Stomach (tissue), 9 donors: Measurements from ENCODE around the gene CD80. TPM values are rescaled to one million over a fixed set of nuclear protein-coding genes. Genes with fewer than 3 reads are reported as not detected.
"Not testable (repeated sequence)": the region's sequence is repeated elsewhere in the genome, so short reads cannot be mapped to it uniquely, and the experiment has no call there.

ENCODE experiments used
- DNase-seq, 2 donors: peaks; one replicate each; pipeline versions ENCODE4 v3.0.0 to v3.0.0-alpha.2; 2013 to 2019
- H3K27ac ChIP-seq, 5 donors: fragments of 200-600 bp in 4 of 5; sonication (generic) in 4 of 5; one replicate each; pipeline ENCODE4 v1.5.1; 2013 to 2019; ENCODE audit warnings: mild to moderate bottlenecking in 1 of 5, moderate library complexity in 1 of 5
- H3K27me3 ChIP-seq, 3 donors: fragments of 200-600 bp; sonication (generic); one replicate each; pipeline ENCODE4 v1.5.1; 2017 to 2019; ENCODE audit warnings: mixed run types in 1 of 3
- H3K36me3 ChIP-seq, 4 donors: fragments of 200-600 bp; sonication (generic); 1 replicate in 3 of 4; 2 replicates in 1 of 4; pipeline ENCODE4 v1.5.1; 2016 to 2019
- H3K4me1 ChIP-seq, 4 donors: fragments of 200-600 bp; sonication (generic); one replicate each; pipeline ENCODE4 v1.5.1; 2016 to 2019
- H3K4me3 ChIP-seq, 4 donors: fragments of 200-600 bp; sonication (generic) in 3 of 4; one replicate each; pipeline ENCODE4 v1.5.1; 2016 to 2019; ENCODE audit warnings: mild to moderate bottlenecking in 1 of 4
- H3K9me3 ChIP-seq, 4 donors: fragments of 200-600 bp; sonication (generic); one replicate each; pipeline ENCODE4 v1.5.1; 2016 to 2019
- EP300 ChIP-seq: sonication (generic); formaldehyde crosslinking; IDR thresholded peaks from one replicate; pipeline ENCODE4 v1.6.1; 2017; ENCODE audit warnings: antibody characterized with exemption
- POLR2A ChIP-seq, 4 donors: fragments of 450-650 bp; IDR thresholded peaks; one replicate each; pipeline ENCODE4 v1.6.1; 2016; ENCODE audit warnings: antibody characterized with exemption in 4 of 4, control low read depth in 2 of 4, mild to moderate bottlenecking in 1 of 4, moderate library complexity in 1 of 4
- POLR2AphosphoS5 ChIP-seq, 3 donors: sonication (generic); formaldehyde crosslinking; IDR thresholded peaks; one replicate each; pipeline ENCODE4 v1.6.1; 2016; ENCODE audit warnings: antibody characterized with exemption in 3 of 3
- WGBS, 5 donors: extraction: QIAGEN DNeasy Blood & Tissue Kit in 3 of 5; methylation state at CpG; one replicate each; pipeline versions ENCODE4 v1.1.5 to v1.1.7; 2013 to 2018; 5-methylcytosine and 5-hydroxymethylcytosine counted together
- intact Hi-C: fragments of 100-400 bp; cut with DNase I; formaldehyde crosslinking; loops from one replicate; pipeline ENCODE4 v1.15.1; 2023; ENCODE audit warnings: low total_unique reads
- polyA plus RNA-seq, 3 donors: library from polyadenylated mRNA; stranded (reverse); fragments of 200-250 nt; gene quantifications; one replicate each; pipeline ENCODE4 v1.2.3, GENCODE V29; 2013
- total RNA-seq, 5 donors: library from RNA; depleted of rRNA; stranded (reverse); fragments of >200 nt; gene quantifications; one replicate each; pipeline versions ENCODE4 v1.1.0 to v1.2.3, GENCODE V29; 2014 to 2016
- TF ChIP-seq, protein P1 (sequence below), 7 experiments: fragments of 450-650 bp in 4 of 7; fragments of 200-600 bp in 3 of 7; sonication (generic) in 3 of 7; IDR thresholded peaks; one replicate each; pipeline ENCODE4 v1.5.1; 2016 to 2019; ENCODE audit warnings: antibody characterized with exemption in 7 of 7, control low read depth in 2 of 7, mild to moderate bottlenecking in 1 of 7
- donor health status: healthy with polysubstance abuse.
- donor health status: Bipolar disorder and iron deficiency.
- donor health status: healthy.

CD80 gene
- total and polyA plus RNA-seq, 8 donors, result 0.14 to 9.9 (median 0.40) TPM; not detected in 2

DNA sequence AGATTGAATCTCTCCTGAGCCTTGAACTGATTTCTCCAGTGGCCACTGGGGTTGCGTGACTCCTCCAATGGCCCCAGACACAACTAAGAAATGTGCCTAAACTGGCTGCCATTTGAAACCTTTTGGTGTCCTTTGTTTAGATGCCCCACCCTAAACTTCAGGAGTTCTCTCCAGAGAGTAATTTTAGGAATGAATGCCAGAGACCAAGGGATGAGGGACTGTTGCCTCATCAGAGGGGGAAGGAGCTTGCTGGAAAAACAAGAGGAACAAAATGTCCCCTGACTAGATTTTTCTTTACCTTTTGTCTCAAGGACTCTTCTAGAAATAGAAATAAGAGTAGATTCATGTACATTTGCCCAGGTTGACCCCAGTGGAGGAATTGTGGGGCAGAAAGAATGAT is 11.8 kb upstream of the CD80 start:
- DNase-seq, result no peak
- H3K27me3 ChIP-seq, result no peaks in the 10 kb centered on the region
- WGBS, 5 donors, result 93 to 100% (median 97%) methylated on average over 1 of the region's 1 CpG
- H3K9me3 ChIP-seq, result no peaks in the 10 kb centered on the region
- H3K4me3 ChIP-seq, result no peak overlapping the region
- no peaks in the 10 kb centered on the region for H3K36me3 ChIP-seq
- intact Hi-C loops, result no loop called here
- TF ChIP-seq, protein P1, sequence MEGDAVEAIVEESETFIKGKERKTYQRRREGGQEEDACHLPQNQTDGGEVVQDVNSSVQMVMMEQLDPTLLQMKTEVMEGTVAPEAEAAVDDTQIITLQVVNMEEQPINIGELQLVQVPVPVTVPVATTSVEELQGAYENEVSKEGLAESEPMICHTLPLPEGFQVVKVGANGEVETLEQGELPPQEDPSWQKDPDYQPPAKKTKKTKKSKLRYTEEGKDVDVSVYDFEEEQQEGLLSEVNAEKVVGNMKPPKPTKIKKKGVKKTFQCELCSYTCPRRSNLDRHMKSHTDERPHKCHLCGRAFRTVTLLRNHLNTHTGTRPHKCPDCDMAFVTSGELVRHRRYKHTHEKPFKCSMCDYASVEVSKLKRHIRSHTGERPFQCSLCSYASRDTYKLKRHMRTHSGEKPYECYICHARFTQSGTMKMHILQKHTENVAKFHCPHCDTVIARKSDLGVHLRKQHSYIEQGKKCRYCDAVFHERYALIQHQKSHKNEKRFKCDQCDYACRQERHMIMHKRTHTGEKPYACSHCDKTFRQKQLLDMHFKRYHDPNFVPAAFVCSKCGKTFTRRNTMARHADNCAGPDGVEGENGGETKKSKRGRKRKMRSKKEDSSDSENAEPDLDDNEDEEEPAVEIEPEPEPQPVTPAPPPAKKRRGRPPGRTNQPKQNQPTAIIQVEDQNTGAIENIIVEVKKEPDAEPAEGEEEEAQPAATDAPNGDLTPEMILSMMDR (IDR thresholded peaks at IDR 0.05), result no peak
- TF ChIP-seq POLR2AphosphoS5 (IDR thresholded peaks at IDR 0.05) (no peak), POLR2A (IDR thresholded peaks at IDR 0.05) (no peak), EP300 (no peak)
- peak overlapping the region in 2 of 5 donors; percentile 20 to 64 for H3K27ac ChIP-seq
- no peaks in the 10 kb centered on the region for H3K4me1 ChIP-seq

DNA sequence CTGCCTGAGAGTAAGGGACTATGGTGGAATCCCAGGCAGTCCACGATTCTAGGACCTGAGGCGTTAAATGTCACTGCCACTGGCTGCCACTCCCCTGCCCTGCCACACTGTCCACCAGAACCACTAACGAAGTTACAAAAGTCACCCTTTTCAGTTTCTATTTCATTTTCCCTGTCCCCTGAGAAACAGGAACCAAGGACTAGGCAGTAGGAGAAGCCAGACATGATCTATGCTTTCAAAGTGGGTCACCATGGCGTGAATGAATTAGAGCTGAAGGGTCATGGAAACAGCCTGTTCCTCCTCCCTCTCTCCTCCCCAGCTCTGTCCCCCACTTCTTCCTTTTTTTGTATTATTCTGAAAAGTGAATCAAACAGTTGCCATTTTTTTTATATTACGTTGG is 10.8 kb upstream of the CD80 start:
- Histone ChIP-seq H3K27ac (peak overlapping the region in 2 of 5 donors; percentile 6 to 64), H3K4me3 (no peak overlapping the region), H3K36me3 (no peaks in the 10 kb centered on the region), H3K4me1 (no peaks in the 10 kb centered on the region), H3K27me3 (no peaks in the 10 kb centered on the region), H3K9me3 (no peaks in the 10 kb centered on the region)
- 73 to 84% (median 80%) methylated on average over 5 of the region's 5 CpGs for WGBS, 5 donors
- DNase-seq, result no peak
- TF ChIP-seq, protein P1 (IDR thresholded peaks at IDR 0.05), result no peak
- no peak for TF ChIP-seq POLR2AphosphoS5 (IDR thresholded peaks at IDR 0.05)
- no peak for TF ChIP-seq EP300
- no peak for TF ChIP-seq POLR2A (IDR thresholded peaks at IDR 0.05)
- intact Hi-C loops, result no loop called here

DNA sequence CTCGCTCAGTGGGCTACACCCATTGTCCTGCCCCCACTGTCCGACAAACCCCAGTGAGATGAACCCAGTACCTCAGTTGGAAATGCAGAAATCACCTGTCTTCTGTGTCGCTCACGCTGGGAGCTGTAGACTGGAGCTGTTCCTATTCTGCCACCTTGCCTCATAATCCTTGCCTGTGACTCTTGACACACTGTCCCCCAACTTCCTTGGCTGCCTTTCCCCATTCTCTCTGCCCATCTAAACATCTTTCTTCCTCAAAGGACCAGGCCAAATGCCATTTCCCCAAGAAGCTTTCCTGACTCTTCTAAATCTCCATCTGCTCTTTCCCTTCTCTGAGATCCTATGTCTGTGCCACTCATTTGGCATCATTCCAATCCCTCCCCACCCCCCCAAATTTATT is 9.7 kb upstream of the CD80 start:
- 88 to 92% (median 88%) methylated on average over 4 of the region's 4 CpGs for WGBS, 5 donors
- DNase-seq, result no peak

GRCh38 chr3:119563334-119563733 is 3.9 kb upstream of the CD80 start:
- H3K4me1 ChIP-seq, H3K36me3 ChIP-seq, DNase-seq, intact Hi-C loops, H3K4me3 ChIP-seq, H3K9me3 ChIP-seq, H3K27ac ChIP-seq, H3K27me3 ChIP-seq: not testable (repeated sequence)
- 79 to 87% (median 82%) methylated on average over 2 of the region's 2 CpGs for WGBS, 5 donors

More for the DNA sequence above, 9.7 kb upstream of the CD80 start:
- Histone ChIP-seq H3K4me1 (no peaks in the 10 kb centered on the region), H3K4me3 (no peak overlapping the region), H3K27me3 (no peaks in the 10 kb centered on the region), H3K27ac (no peak overlapping the region), H3K36me3 (no peaks in the 10 kb centered on the region), H3K9me3 (no peaks in the 10 kb centered on the region)
- no peak for TF ChIP-seq EP300
- TF ChIP-seq POLR2A (IDR thresholded peaks at IDR 0.05), result no peak
- TF ChIP-seq, protein P1 (IDR thresholded peaks at IDR 0.05), result no peak
- no peak for TF ChIP-seq POLR2AphosphoS5 (IDR thresholded peaks at IDR 0.05)
- intact Hi-C loops, result no loop called here

- no peaks in the 10 kb centered on the region for H3K27me3 ChIP-seq
- H3K36me3 ChIP-seq, result no peaks in the 10 kb centered on the region
- intact Hi-C loops, result no loop called here
- no peak overlapping the region for H3K4me3 ChIP-seq
- DNase-seq, result peak in 1 of 2 donors; percentile 28
- H3K27ac ChIP-seq, result no peak overlapping the region
- 53 to 71% (median 65%) methylated on average over 6 of the region's 6 CpGs for WGBS, 5 donors
- no peak for TF ChIP-seq POLR2AphosphoS5 (IDR thresholded peaks at IDR 0.05)
- TF ChIP-seq EP300, result no peak
- TF ChIP-seq POLR2A (IDR thresholded peaks at IDR 0.05), result no peak
- TF ChIP-seq, protein P1 (IDR thresholded peaks at IDR 0.05), result no peak
- H3K4me1 ChIP-seq, result no peaks in the 10 kb centered on the region
- no peaks in the 10 kb centered on the region for H3K9me3 ChIP-seq
Measured at GRCh38 chr3:119562307-119562961, 3.0 kb upstream of the CD80 start.
